Measurements from ENCODE around the gene FBXW2.

GRCh38 chr9:120741191-120741590 is 52.0 kb downstream of the FBXW2 start:
- TF ChIP-seq CTCF (IDR thresholded peaks at IDR 0.05) (no peak), POLR2A (IDR thresholded peaks at IDR 0.05) (no peak)
